HG02981 (cell line): ENCODE results near the gene CYP4F11.
"Not testable (repeated sequence)": the region's sequence is repeated elsewhere in the genome, so short reads cannot be mapped to it uniquely, and the experiment has no call there.

ENCODE experiments used
- ATAC-seq: cut with Tn5 transposase; IDR thresholded peaks from one replicate; pipeline ENCODE4 v1.9.1; 2021; ENCODE audit warnings: mild to moderate bottlenecking, moderate library complexity; ENCODE audit not compliant: unreplicated experiment

Gene CYP4F11

DNA sequence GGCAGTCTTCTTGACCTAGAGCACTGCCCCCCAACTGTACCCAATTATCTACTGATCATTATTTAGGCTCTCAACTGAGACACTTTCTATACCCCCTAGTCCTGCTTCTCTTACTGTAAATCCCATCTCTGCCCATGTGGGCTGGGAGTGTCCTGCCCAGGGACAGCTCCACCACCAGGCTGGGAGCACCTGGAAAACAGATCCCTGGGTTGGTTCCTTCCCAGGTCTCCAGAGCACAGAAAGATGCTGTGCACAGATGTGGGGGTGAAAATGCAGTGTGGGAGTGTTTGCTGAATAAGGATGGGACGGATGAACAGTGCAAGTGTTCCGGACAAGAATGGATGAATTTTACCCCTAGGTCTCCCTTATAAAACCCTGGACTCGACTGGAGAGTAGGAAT is 49.2 kb downstream of the CYP4F11 start:
- ATAC-seq = no peak

DNA sequence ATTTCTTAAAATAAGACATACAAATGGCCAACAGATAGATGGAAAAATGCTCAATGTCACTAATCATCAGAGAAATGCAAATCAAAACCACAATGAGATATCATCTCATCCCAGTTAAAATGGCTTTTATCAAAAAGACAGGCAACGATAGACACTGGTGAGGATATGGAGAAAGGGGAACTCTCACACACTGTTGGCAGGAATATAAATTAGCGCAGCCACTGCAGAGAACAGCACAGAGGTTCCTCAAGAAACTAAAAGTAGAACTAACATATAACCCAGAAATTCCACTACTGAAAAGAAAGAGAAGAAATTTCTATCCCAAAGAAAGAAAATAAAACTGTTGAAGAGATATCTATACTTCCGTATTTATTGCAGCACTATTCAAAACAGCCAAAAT is 51.0 kb downstream of the CYP4F11 start:
- not testable (repeated sequence) for ATAC-seq

DNA sequence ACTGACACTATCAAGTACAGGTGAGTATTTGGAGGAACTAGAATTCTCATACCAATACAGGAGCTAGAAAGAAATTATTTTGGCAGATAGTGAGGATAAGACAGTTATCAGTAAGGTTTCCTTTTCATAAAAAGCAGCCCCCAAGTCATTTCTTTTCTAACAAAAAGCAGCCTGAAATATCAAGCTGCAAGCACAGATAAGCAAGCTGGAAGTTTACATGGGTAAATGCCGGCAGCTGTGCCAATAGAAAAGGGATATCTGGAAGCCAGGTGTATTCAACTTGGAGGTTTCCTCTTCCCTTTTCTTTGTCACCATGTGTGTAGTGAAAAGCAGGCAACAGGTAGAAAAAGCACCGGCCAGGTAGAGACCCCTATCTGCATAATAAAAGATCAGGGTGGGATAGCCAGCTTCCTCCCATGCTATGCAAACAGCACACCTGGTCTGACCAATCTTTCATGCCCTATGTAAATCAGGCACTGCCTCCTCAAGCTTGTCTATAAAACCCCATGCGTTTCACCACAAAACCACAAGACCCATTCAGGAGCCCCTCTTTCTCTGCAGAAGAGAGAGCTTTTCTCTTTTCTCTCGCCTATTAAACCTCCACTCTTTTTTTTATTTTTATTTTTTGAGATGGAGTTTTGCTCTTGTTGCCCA is 59.4 kb downstream of the CYP4F11 start:
- no peak for ATAC-seq

DNA sequence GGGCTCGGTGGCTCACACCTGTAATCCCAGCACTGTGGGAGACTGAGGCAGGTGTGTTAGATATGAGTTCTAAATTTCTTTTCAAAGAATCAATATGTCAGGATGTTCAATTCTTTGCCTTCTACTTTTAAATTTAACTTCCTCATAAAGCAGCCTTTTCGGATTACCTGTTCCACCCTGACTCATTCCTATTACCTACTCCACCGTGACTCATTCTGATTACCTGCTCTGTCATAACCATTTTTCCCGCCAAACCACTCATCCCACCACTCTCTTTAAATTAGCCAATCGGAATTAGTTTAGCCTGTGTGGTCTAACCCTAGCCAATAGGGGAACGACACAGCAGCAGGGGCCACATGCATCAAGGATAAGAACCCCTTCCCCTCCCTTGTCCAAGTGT is 60.6 kb downstream of the CYP4F11 start:
- ATAC-seq = not testable (repeated sequence)

DNA sequence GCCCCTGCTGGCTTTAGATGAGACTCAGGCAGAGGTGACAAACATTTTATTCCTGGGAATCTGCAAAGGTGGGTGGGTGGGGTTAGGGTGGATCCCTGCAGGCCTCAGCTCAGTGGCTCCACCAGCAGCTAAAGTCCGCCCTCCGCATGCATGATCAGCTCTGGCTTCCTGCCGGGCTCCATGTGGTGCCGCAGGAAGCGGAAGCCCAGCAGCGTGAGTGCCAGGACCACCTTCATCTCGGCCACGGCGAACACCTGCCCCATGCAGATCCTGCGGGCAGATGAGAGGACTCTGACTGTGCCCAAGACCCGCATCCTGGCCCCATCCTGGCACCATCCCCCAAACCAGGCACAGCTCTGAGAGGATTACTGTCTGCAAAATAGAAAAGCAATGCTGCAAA is 62.8 kb downstream of the CYP4F11 start:
- ATAC-seq = no peak

DNA sequence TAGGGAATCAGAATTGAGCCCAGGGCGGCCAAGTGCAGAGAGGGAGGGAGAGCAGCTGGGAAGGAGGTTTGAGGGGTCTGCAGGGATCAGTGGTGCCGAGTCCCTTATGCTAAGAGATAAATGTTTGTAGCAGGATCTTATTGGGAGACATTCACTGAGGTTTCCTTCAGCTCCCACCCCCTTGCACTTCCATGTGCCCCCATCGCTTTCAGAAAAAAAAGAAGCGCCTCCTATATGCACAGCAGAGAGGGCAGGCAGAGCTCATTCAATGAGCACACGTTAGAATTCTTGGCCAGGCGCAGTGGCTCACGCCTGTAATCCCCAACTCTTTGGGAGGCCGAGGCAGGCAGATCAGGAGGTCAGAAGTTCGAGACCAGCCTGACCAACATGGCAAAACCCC is 64.5 kb downstream of the CYP4F11 start:
- ATAC-seq = no peak

DNA sequence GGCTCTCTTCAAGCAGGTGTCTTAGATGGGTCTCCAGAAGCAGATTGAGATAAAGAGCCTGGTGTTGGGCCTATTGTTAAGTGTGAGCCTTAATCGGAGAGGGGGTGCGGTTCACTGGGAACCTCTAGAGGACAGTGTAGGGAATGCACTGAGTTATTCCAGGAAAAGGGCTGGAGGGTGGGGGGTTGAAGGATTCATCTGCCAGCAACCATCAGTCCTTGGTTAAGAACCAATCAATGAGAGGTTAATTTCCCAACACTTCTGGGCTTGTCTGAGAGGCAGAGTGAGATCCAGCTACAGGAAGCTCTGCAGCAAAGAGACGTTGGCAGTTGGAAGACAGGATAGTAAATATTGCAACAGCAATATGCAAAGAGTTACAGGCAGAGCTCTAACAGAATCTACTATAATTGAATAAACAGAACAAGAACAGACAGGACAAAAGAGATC is 65.2 kb downstream of the CYP4F11 start:
- no peak for ATAC-seq

DNA sequence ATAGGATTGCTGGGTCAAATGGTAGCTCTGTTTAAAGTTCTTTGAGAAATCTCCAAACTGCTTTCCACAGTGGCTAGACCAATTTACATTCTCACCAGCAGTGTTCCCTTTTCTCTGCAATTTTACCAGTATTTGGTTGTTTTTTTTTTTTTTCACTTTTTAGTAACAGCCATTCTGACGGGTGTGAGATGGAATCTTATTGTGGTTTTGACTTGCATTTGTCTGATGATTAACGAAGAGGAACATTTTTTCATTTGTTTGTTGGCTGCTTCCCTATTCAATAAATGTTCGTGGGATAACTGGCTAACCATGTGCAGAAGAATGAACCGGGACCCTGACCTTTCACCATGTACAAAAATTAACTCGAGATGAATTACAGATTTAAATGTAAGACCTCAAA is 67.7 kb downstream of the CYP4F11 start:
- ATAC-seq = no peak

DNA sequence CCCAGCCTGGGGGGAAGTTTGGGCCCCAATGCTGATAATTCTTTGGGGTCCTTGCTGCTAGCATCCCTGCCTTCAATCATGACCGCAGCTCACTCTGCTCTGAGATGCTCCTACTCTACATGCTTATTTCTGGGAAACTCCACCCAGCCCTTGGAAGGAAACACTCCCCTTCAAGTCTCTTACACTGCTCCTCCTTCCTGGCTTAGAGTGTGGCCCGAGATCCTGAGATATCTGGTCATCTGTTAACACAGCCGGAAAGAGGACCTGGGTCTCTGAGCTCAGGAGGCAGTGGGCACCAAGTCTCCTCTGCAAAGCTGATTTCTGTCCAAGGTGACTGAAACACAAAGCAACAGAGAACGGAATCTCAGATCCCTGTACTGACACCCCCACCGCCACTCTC is 69.5 kb downstream of the CYP4F11 start:
- ATAC-seq = no peak

DNA sequence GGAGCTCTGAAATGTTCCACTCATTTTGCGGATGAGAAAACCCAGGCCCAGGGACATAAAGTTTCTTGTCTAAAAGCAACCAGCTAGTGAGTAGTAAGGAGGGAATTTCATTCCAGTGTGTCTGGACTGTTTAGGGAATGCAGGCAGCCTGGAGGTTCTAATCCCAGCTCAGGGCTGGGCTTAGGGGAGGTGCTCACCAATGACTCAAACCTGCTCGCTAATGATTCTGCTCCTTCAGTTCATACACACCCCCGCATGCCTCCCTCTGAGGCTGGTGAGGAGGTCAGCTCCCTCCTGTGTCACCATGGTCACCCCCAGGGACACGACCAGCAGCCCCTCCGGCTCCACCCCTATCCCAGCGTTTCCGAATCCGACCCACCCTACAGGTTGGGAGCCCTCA is 71.1 kb downstream of the CYP4F11 start:
- no peak for ATAC-seq

DNA sequence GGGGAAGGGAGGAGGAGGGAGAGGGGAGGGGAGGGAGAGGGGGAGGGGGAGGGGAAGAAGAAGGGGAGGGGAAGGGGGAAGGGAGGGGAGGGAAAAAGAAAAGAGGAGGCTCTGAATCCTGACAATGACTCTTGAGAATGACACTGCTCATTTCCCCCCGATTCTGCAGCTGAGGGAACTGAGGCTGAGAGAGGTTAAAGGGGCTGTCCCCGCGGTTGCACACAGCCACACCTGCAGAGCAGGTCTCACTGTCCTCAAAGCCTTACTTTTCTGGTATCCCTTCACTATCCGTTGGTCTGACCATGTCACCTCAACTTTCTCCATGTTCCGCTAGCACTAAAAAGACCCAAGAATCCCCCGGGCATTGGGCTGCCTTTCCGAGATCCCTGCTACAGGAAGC is 71.9 kb downstream of the CYP4F11 start:
- ATAC-seq = no peak
